Measurements from ENCODE around the gene SH2D5.
"Not testable (repeated sequence)": the region's sequence is repeated elsewhere in the genome, so short reads cannot be mapped to it uniquely, and the experiment has no call there.

SH2D5 gene

GRCh38 chr1:20693623-20694022, 38.9 kb downstream of the SH2D5 start:
- no peak for DNase-seq (ENCODE audit: low spot score)

- DNase-seq (ENCODE audit: low spot score): no peak
Observed at GRCh38 chr1:20691872-20692271, 40.6 kb downstream of the SH2D5 start.

GRCh38 chr1:20689645-20690056, 42.9 kb downstream of the SH2D5 start:
- DNase-seq (ENCODE audit: low spot score): no peak

DNA sequence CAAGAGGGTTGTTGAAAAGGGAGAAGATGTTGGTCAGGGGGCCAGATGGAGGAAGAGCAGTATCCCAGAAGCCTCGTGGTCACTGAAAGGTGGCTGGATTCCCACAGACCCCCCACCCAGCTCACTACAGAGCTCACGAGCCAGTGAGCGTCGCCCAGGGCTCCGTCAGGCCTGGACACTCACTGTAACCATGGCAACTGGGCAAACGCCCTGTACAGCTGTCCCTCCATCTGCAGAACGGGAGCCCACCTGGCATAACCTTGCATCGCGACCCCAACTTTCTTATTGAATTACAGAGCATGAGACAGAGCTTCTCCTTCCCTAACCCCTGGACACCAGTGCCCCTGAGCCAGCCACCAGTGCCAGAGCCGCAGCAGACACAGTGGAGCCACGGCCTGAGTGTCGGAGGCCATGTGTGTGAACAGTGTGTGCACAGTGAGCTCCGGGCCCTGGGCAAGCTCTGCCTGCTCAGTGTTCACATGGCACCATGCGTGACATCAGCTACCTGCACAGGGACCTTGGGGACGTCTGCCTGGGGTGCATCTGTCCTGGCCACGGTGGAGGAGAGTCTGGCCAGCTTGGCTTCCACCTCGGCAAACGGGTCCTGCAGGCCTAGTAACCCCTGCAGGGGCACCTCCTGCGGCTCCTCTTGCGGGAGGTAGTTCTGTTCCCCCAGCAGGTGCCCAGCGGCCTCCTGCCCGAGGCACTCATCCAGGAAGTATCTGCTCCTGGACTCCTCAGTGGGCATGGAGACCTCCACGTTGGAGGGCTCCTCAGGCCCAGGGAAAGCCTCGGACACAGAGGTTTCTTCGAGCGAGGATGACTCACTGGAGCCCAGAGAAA, 45.4 kb downstream of the SH2D5 start:
- DNase-seq (ENCODE audit: low spot score): no peak

DNA sequence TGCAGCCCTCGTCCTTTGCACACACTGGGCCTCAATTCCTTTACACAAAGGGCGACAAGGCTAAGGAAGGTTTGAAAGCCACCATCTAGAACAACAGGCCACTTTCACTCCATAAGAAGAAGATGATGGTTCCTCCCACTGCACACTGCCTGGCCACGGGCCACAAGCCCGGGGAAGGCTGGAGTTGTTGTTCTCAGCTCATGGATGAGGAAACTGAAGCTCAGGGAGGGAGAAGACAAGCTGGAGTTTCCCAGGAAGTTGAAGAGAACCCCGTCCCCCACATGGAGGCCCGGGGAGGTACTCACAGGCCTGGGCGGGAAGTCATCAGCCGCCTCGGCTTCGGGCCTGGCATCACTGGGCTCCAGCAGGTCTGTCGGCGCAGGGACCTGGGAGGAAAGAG, 46.8 kb downstream of the SH2D5 start:
- DNase-seq (ENCODE audit: low spot score): no peak

- DNase-seq (ENCODE audit: low spot score): no peak
Observed at GRCh38 chr1:20685099-20685662, 47.3 kb downstream of the SH2D5 start.

GRCh38 chr1:20684651-20685050, 47.9 kb downstream of the SH2D5 start:
- DNase-seq (ENCODE audit: low spot score): no peak

DNA sequence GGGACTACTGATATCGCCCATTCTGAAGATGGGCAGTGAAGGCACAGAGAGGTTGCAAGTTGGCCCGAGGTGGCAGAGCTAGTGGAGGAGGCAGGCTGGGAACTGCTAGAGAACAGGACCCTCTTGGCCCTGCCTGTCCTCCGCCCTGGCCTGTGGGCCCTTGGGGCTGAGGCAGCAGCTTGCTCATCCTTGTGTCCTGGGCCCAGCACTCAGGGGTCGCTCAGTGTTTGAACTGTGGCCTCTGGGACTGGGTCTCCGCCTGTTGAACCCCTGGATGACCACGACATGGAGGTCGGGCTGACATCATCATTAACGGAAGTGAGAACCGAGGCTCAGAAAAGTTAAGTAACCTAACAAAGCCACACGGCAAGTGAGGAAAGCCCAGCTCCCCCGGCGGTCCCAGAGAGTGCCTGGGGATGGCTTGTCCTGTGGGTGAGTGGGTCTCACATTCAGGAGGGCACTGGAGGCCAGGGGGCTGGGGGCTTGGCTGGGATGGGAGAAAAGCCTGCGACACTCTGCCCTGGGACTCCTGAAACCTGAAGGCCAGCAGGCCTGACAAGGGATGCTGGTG, 48.4 kb downstream of the SH2D5 start:
- no peak for DNase-seq (ENCODE audit: low spot score)

DNA sequence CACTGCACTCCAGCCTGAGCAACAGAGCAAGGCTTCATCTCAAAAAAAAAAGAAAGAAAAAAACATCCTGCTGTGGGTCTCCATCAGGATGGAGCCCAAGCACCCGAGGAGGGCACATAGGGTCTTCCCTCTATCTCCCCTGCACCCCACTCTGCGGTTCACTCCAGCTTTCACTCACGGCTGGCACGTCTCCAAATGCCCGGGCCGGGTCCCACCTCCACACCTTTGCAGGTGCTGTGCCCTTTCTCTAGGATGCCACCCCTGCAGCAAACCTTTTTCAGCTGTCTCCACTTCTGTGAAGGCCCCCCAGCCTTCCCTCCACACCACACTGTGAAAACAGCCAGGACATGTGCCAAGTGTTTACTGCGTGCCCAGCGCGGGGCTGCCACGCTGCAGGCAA, 48.9 kb downstream of the SH2D5 start:
- no peak for DNase-seq (ENCODE audit: low spot score)

DNA sequence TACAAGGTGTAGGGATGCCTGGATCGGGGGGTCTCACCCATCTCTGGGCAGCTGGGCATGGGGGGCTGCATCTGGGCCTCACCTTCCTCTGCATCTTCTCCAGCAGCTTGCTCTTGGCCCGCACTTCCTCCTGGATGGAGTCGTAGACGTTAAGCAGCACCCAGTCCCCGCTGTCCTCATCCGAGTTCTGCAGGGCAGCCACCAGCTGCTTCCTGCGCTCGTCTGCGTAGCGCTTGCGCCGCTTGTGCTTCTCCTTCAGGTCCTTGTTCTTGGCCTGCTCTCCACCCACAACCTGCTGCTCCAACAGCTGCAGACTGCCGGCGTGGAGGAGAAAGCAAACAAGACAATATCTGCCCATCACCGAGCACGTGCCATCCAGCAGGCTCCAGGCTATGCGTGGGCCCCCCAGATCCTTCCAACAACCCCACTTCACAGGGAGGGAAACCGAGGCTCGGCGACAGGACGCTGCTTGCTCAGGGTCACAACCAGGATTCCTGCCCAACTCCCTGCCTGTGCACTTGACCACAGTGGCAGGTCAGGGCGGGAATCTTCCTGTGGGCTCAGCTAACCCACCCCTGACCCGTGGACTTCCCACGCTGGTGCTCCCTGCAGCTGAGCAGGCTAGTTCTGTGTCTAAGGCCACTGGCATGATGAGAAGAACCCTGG, 49.8 kb downstream of the SH2D5 start:
- DNase-seq (ENCODE audit: low spot score): no peak

DNA sequence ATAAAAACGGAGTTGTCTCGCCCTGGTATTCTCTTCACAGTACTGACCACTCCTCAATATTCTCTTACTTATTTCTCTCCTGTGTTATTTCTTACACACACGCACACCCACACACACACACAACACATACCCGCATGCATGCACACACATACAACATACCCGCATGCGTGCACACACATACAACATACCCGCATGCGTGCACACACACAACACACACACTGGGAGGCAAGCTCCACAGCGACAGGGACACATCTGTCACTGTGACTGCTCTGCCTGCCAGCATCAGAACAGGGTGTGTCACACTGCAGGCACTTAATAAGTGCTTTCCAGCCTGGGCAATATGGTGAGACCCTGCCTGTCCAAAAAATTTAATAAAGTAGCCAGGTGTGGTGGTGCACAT, 50.5 kb downstream of the SH2D5 start:
- DNase-seq (ENCODE audit: low spot score): no peak

- DNase-seq (ENCODE audit: low spot score): no peak
Observed at GRCh38 chr1:20680269-20680668, 52.2 kb downstream of the SH2D5 start.

- no peak for DNase-seq (ENCODE audit: low spot score)
Observed at GRCh38 chr1:20678599-20678998, 53.9 kb downstream of the SH2D5 start.

- DNase-seq (ENCODE audit: low spot score): not testable (repeated sequence)
Observed at GRCh38 chr1:20673626-20674025, 58.9 kb downstream of the SH2D5 start.

DNA sequence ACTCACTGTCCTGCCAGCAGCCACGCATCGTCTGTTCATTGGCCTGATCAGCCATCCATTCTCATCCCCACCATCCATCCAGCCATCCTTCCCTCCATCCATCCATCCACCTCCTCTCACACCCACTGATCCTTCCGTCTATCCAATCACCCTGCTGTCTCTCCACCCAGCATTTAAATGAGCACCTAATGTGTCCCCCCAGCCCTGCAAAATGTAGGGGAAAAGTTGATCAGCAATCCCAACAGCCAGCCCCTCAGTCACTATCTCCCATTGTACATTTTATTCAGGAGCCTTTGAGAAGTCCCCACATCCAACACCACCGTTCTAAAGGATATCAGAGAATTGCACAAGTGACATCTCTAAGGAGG, 60.3 kb downstream of the SH2D5 start:
- no peak for DNase-seq (ENCODE audit: low spot score)

GRCh38 chr1:20670936-20671335, 61.6 kb downstream of the SH2D5 start:
- DNase-seq (ENCODE audit: low spot score): no peak
